Measurements from ENCODE around the gene NCOA1. TPM values are rescaled to one million over a fixed set of nuclear protein-coding genes. Genes with fewer than 3 reads are reported as not detected.
A peak's percentile ranks its signal among the peaks of the same experiment; 100 is the strongest.

Gene NCOA1
- total RNA-seq, 2 experiments from 2014 or later, result 35.5 to 40.6 TPM

- Histone ChIP-seq H3K27ac (ENCODE audit: low read depth in 1 of 2, low read length in 2 of 2) (no peak overlapping the region), H3K4me3 (ENCODE audit: low read length) (no peak overlapping the region), H3K4me1 (ENCODE audit: insufficient read depth, low read length) (no peaks in the 10 kb centered on the region), H3K27me3 (ENCODE audit: control insufficient read depth in 1 of 2, insufficient read depth in 2 of 2, low read length in 2 of 2) (no peaks in the 10 kb centered on the region), H3K36me3 (ENCODE audit: insufficient read depth, low read length) (peaks cover 48% of the 10 kb centered on the region), H3K9me3 (ENCODE audit: control insufficient read depth in 1 of 2, insufficient read depth in 1 of 2, low read length in 2 of 2) (no peaks in the 10 kb centered on the region)
- H3K27me3 Mint-ChIP-seq, result no peaks in the 10 kb centered on the region
- no peaks in the 10 kb centered on the region for H3K4me1 Mint-ChIP-seq (ENCODE audit: low read depth)
- ATAC-seq (ENCODE audit: poor library complexity) (no peak), DNase-seq (no peak)
- H3K27ac Mint-ChIP-seq, result peak overlapping the region; percentile 43
- no peak overlapping the region for H3K4me3 Mint-ChIP-seq
- CTCF ChIA-PET, result no interaction called here
- TF ChIP-seq, protein P1, sequence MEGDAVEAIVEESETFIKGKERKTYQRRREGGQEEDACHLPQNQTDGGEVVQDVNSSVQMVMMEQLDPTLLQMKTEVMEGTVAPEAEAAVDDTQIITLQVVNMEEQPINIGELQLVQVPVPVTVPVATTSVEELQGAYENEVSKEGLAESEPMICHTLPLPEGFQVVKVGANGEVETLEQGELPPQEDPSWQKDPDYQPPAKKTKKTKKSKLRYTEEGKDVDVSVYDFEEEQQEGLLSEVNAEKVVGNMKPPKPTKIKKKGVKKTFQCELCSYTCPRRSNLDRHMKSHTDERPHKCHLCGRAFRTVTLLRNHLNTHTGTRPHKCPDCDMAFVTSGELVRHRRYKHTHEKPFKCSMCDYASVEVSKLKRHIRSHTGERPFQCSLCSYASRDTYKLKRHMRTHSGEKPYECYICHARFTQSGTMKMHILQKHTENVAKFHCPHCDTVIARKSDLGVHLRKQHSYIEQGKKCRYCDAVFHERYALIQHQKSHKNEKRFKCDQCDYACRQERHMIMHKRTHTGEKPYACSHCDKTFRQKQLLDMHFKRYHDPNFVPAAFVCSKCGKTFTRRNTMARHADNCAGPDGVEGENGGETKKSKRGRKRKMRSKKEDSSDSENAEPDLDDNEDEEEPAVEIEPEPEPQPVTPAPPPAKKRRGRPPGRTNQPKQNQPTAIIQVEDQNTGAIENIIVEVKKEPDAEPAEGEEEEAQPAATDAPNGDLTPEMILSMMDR (IDR thresholded peaks at IDR 0.05), result no peak
- intact Hi-C loops (cut with DNase I, micrococcal nuclease), result no loop called here
- H3K36me3 Mint-ChIP-seq (ENCODE audit: low read depth), result peaks cover 76% of the 10 kb centered on the region
- no peaks in the 10 kb centered on the region for H3K9me3 Mint-ChIP-seq
- POLR2A ChIA-PET, result interaction anchor here (0.5 kb wide), 1 partner anchor 20 kb away, joined by 4 read pairs; no protein-coding TSS in a partner anchor
Observed at GRCh38 chr2:24766609-24767008, 275.6 kb downstream of the NCOA1 start.

DNA sequence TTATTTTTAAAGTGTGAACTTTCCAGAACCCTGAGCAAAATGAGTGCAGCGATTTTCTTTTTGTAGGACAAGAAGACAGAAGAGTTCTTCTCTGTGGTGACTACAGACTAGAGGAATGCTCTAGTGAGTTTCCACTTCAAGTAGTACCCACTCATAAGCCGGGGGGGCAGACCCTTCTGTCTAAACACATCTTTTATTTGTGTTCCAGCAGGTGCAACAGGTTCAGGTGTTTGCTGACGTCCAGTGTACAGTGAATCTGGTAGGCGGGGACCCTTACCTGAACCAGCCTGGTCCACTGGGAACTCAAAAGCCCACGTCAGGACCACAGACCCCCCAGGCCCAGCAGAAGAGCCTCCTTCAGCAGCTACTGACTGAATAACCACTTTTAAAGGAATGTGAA, 277.0 kb downstream of the NCOA1 start:
- ChIA-PET CTCF (no interaction called here), POLR2A (no interaction called here)
- Mint-ChIP-seq H3K4me1 (ENCODE audit: low read depth) (no peaks in the 10 kb centered on the region), H3K27me3 (no peaks in the 10 kb centered on the region), H3K4me3 (no peak overlapping the region), H3K9me3 (no peaks in the 10 kb centered on the region), H3K27ac (no peak overlapping the region), H3K36me3 (ENCODE audit: low read depth) (peaks cover 62% of the 10 kb centered on the region)
- ATAC-seq (ENCODE audit: poor library complexity), result no peak
- Histone ChIP-seq H3K27ac (ENCODE audit: low read depth in 1 of 2, low read length in 2 of 2) (no peak overlapping the region), H3K4me3 (ENCODE audit: low read length) (no peak overlapping the region), H3K27me3 (ENCODE audit: control insufficient read depth in 1 of 2, insufficient read depth in 2 of 2, low read length in 2 of 2) (no peaks in the 10 kb centered on the region), H3K36me3 (ENCODE audit: insufficient read depth, low read length) (peaks cover 37% of the 10 kb centered on the region), H3K9me3 (ENCODE audit: control insufficient read depth in 1 of 2, insufficient read depth in 1 of 2, low read length in 2 of 2) (no peaks in the 10 kb centered on the region), H3K4me1 (ENCODE audit: insufficient read depth, low read length) (no peaks in the 10 kb centered on the region)
- intact Hi-C loops (cut with DNase I, micrococcal nuclease), result no loop called here
- TF ChIP-seq, protein P1 (IDR thresholded peaks at IDR 0.05), result no peak
- no peak for DNase-seq

GRCh38 chr2:24768601-24769000, 277.5 kb downstream of the NCOA1 start:
- no peak overlapping the region for H3K27ac Mint-ChIP-seq
- H3K4me1 ChIP-seq (ENCODE audit: insufficient read depth, low read length), result no peaks in the 10 kb centered on the region
- no peaks in the 10 kb centered on the region for H3K9me3 ChIP-seq (ENCODE audit: control insufficient read depth in 1 of 2, insufficient read depth in 1 of 2, low read length in 2 of 2)
- TF ChIP-seq, protein P1 (IDR thresholded peaks at IDR 0.05), result no peak
- H3K27me3 ChIP-seq (ENCODE audit: control insufficient read depth in 1 of 2, insufficient read depth in 2 of 2, low read length in 2 of 2), result no peaks in the 10 kb centered on the region
- no peaks in the 10 kb centered on the region for H3K9me3 Mint-ChIP-seq
- no peaks in the 10 kb centered on the region for H3K4me1 Mint-ChIP-seq (ENCODE audit: low read depth)
- no peak for ATAC-seq (ENCODE audit: poor library complexity)
- H3K4me3 ChIP-seq (ENCODE audit: low read length), result no peak overlapping the region
- intact Hi-C loops (cut with DNase I, micrococcal nuclease), result no loop called here
- H3K27me3 Mint-ChIP-seq, result no peaks in the 10 kb centered on the region
- CTCF ChIA-PET, result no interaction called here
- peaks cover 37% of the 10 kb centered on the region for H3K36me3 ChIP-seq (ENCODE audit: insufficient read depth, low read length)
- no peak overlapping the region for H3K27ac ChIP-seq (ENCODE audit: low read depth in 1 of 2, low read length in 2 of 2)
- POLR2A ChIA-PET, result no interaction called here
- no peak for DNase-seq
- peaks cover 60% of the 10 kb centered on the region for H3K36me3 Mint-ChIP-seq (ENCODE audit: low read depth)
- no peak overlapping the region for H3K4me3 Mint-ChIP-seq

Data from CD4-positive, alpha-beta T cell (primary cell).